B cell (primary cell): ENCODE data around the gene CTNNBL1.
"Not testable (repeated sequence)": the region's sequence is repeated elsewhere in the genome, so short reads cannot be mapped to it uniquely, and the experiment has no call there.

Experiments used
- CTCF ChIP-seq: fragments of 200-600 bp; IDR thresholded peaks from one replicate; pipeline ENCODE4 v1.8.0; 2022; ENCODE audit warnings: antibody characterized with exemption, mild to moderate bottlenecking
- EZH2 ChIP-seq: IDR thresholded peaks from 2 replicates; pipeline ENCODE4 v1.6.1; 2012; ENCODE audit warnings: borderline replicate concordance, low read depth, mild to moderate bottlenecking, moderate library complexity, low read length; ENCODE audit not compliant: insufficient read depth, poor library complexity, severe bottlenecking

GRCh38 chr20:37856034-37856433 is 162.2 kb downstream of the CTNNBL1 start:
- TF ChIP-seq CTCF, EZH2: not testable (repeated sequence)
